PC-9 (cell line): Measurements from ENCODE around the gene SIX1. TPM values are rescaled to one million over a fixed set of nuclear protein-coding genes. Genes with fewer than 3 reads are reported as not detected.

Source experiments
- BruUV-seq: library from RNA; stranded (reverse); fragments of 400-500 nt; replicated peaks from 2 replicates; lab custom pipeline; 2021; lab: Mats Ljungman, UMichigan
- CTCF ChIA-PET: fragments of 300-600 bp; sonication (Branson Sonifier 250); formaldehyde crosslinking; loops from one replicate; lab custom pipeline; 2022; ENCODE audit warnings: antibody characterized with exemption; lab: Charles Lee
- POLR2A ChIA-PET: fragments of 300-600 bp; sonication (Branson Sonifier 250); formaldehyde crosslinking; loops from one replicate; lab custom pipeline; 2022; ENCODE audit warnings: antibody characterized with exemption; ENCODE audit not compliant: unreplicated experiment; lab: Charles Lee
- DNase-seq, 2 experiments: peaks; one replicate each; pipeline versions ENCODE4 v3.0.0 to v3.0.0-alpha.2; 2015 to 2022; ENCODE audit warnings: mixed read lengths in 1 of 2
- H2AFZ ChIP-seq: fragments of 200-600 bp; sonication (generic); 2 replicates; pipeline ENCODE4 v1.8.1; 2017; ENCODE audit warnings: antibody characterized with exemption
- H3F3A ChIP-seq: fragments of 200-600 bp; sonication (generic); 2 replicates; pipeline ENCODE4 v1.8.1; 2017; ENCODE audit warnings: antibody characterized with exemption, mild to moderate bottlenecking, low read depth; ENCODE audit not compliant: insufficient read depth
- H3K27ac ChIP-seq: fragments of 200-600 bp; sonication (generic); 2 replicates; pipeline ENCODE4 v1.6.1; 2016; ENCODE audit warnings: mixed run types
- H3K27me3 ChIP-seq: fragments of 200-600 bp; sonication (generic); 2 replicates; pipeline ENCODE4 v1.6.1; 2016; ENCODE audit warnings: low read depth, mixed run types; ENCODE audit not compliant: insufficient read depth
- H3K36me3 ChIP-seq: fragments of 200-600 bp; sonication (generic); 2 replicates; pipeline ENCODE4 v1.6.1; 2016; ENCODE audit warnings: low read depth, mixed run types
- H3K4me1 ChIP-seq: fragments of 200-600 bp; sonication (generic); replicated peaks from 2 replicates; pipeline ENCODE4 v1.6.1; 2016; ENCODE audit warnings: mixed run types; ENCODE audit not compliant: insufficient read depth
- H3K4me2 ChIP-seq: fragments of 200-600 bp; sonication (generic); 2 replicates; pipeline ENCODE4 v1.6.1; 2017; ENCODE audit warnings: mixed run types
- H3K4me3 ChIP-seq: fragments of 200-600 bp; sonication (generic); 2 replicates; pipeline ENCODE4 v1.6.1; 2016; ENCODE audit warnings: mixed run types
- H3K79me2 ChIP-seq: fragments of 200-600 bp; sonication (generic); 2 replicates; pipeline ENCODE4 v1.6.1; 2017; ENCODE audit warnings: low read depth, mixed run types
- H3K9me2 ChIP-seq: fragments of 200-600 bp; sonication (generic); 2 replicates; pipeline ENCODE4 v1.8.1; 2017; ENCODE audit warnings: mild to moderate bottlenecking; ENCODE audit not compliant: insufficient read depth
- H3K9me3 ChIP-seq: fragments of 200-600 bp; sonication (generic); 2 replicates; pipeline ENCODE4 v1.8.1; 2016; ENCODE audit warnings: low read depth; ENCODE audit not compliant: insufficient read depth
- H4K20me1 ChIP-seq: fragments of 200-600 bp; sonication (generic); 2 replicates; pipeline ENCODE4 v1.8.1; 2017; ENCODE audit not compliant: insufficient read depth
- CTCF ChIP-seq: fragments of 200-600 bp; sonication (generic); conservative IDR thresholded peaks from 2 replicates; pipeline ENCODE4 v1.6.1; 2017; ENCODE audit warnings: mixed run types, antibody characterized with exemption, mild to moderate bottlenecking, moderate library complexity
- EZH2 ChIP-seq: fragments of 200-600 bp; sonication (generic); IDR thresholded peaks from 2 replicates; pipeline ENCODE4 v1.8.0; 2017; ENCODE audit warnings: antibody characterized with exemption, low read depth
- intact Hi-C: fragments of 100-400 bp; cut with micrococcal nuclease; formaldehyde crosslinking; loops from one replicate; pipeline ENCODE4 v1.10.0; 2022; ENCODE audit not compliant: unreplicated experiment
- total RNA-seq: library from RNA; stranded (reverse); gene quantifications from 2 replicates; pipeline ENCODE4 v1.2.3, GENCODE V29; 2021

SIX1 gene
- total RNA-seq, 1 experiment from 2014 or later, result 8.1 TPM

GRCh38 chr14:60677701-60678100, 28.4 kb upstream of the SIX1 start:
- Histone ChIP-seq H3K4me1 (no peaks in the 10 kb centered on the region), H3K36me3 (no peaks in the 10 kb centered on the region), H2AFZ (no peak overlapping the region), H3K9me3 (no peaks in the 10 kb centered on the region), H3K27ac (no peak overlapping the region), H3K9me2 (peaks cover 3% of the 10 kb centered on the region; the same call in 1 of the 2 replicates), H4K20me1 (no peaks in the 10 kb centered on the region), H3K4me2 (no peak overlapping the region), H3K4me3 (no peak overlapping the region), H3K27me3 (no peaks in the 10 kb centered on the region), H3K79me2 (no peaks in the 10 kb centered on the region), H3F3A (no peaks in the 10 kb centered on the region)
- TF ChIP-seq EZH2 (no peak), CTCF (no peak)
- ChIA-PET CTCF (no interaction called here), POLR2A (no interaction called here)
- intact Hi-C loops, result no loop called here
- no TSS peak for BruUV-seq
- DNase-seq, result no peak

- ChIA-PET POLR2A (no interaction called here), CTCF (no interaction called here)
- H3K9me2 ChIP-seq, result 0 out of 2 replicates have a peak, but pooled peaks cover 7% of the 10 kb centered on the region
- no peaks in the 10 kb centered on the region for H3F3A ChIP-seq
- no peaks in the 10 kb centered on the region for H3K79me2 ChIP-seq
- H3K27ac ChIP-seq, result no peak overlapping the region
- TF ChIP-seq EZH2 (no peak), CTCF (no peak)
- no peaks in the 10 kb centered on the region for H3K36me3 ChIP-seq
- BruUV-seq, result no TSS peak
- no peak overlapping the region for H3K4me2 ChIP-seq
- no peaks in the 10 kb centered on the region for H4K20me1 ChIP-seq
- no peak for DNase-seq
- H2AFZ ChIP-seq, result no peak overlapping the region
- no peaks in the 10 kb centered on the region; the same call in 1 of the 2 replicates for H3K4me1 ChIP-seq
- no peaks in the 10 kb centered on the region for H3K27me3 ChIP-seq
- intact Hi-C loops, result no loop called here
- no peak overlapping the region for H3K4me3 ChIP-seq
- 0 out of 2 replicates have a peak, but pooled peaks cover 10% of the 10 kb centered on the region for H3K9me3 ChIP-seq
These were observed 21.7 kb upstream of the SIX1 start for GRCh38 chr14:60670989-60671388.

- H3F3A ChIP-seq, result no peaks in the 10 kb centered on the region
- H3K27me3 ChIP-seq, result no peaks in the 10 kb centered on the region
- 0 out of 2 replicates have a peak, but pooled peaks cover 5% of the 10 kb centered on the region for H3K9me2 ChIP-seq
- H3K4me3 ChIP-seq, result no peak overlapping the region
- ChIA-PET CTCF (no interaction called here), POLR2A (interaction anchor here (0.7 kb wide), 1 partner anchor 36 kb away, joined by 5 read pairs; no protein-coding TSS in a partner anchor)
- H3K4me2 ChIP-seq, result no peak overlapping the region
- no peak overlapping the region for H3K27ac ChIP-seq
- H3K79me2 ChIP-seq, result no peaks in the 10 kb centered on the region
- no peak for TF ChIP-seq CTCF
- no peak for TF ChIP-seq EZH2
- DNase-seq, result no peak
- no peak overlapping the region for H2AFZ ChIP-seq
- H3K36me3 ChIP-seq, result no peaks in the 10 kb centered on the region
- intact Hi-C loops, result no loop called here
- peaks cover 6% of the 10 kb centered on the region; the same call in 1 of the 2 replicates for H3K4me1 ChIP-seq
- 0 out of 2 replicates have a peak, but pooled peaks cover 10% of the 10 kb centered on the region for H3K9me3 ChIP-seq
- H4K20me1 ChIP-seq, result no peaks in the 10 kb centered on the region
- BruUV-seq, result no TSS peak
These were observed 19.3 kb upstream of the SIX1 start for GRCh38 chr14:60668431-60669112.
